HG03439 (cell line): ENCODE results near the gene DOCK1.

ENCODE experiments used
- ATAC-seq: cut with Tn5 transposase; IDR thresholded peaks from one replicate; pipeline ENCODE4 v1.9.1; 2021; ENCODE audit warnings: mild to moderate bottlenecking, moderate library complexity; ENCODE audit not compliant: unreplicated experiment

DOCK1 gene

DNA sequence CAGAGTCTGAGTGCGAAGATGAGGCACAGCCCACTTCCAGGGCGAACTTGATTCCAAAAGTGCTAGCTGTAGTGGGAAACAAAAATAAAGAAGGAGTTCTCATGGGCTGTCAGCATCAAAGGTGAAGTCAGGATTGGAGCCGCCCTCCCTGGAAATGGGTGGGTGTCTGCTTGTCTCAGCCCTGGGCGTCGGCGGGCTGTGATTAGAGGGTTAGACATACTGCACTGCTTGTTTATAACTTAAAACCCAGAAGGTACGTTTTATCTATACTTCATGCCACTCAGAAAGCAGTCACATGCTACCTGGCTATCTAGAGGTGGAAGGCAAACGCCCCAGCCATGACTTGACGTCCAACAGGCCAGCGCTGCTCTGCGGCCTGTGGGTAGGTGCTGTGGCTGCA, 535.1 kb downstream of the DOCK1 start:
- ATAC-seq: no peak

DNA sequence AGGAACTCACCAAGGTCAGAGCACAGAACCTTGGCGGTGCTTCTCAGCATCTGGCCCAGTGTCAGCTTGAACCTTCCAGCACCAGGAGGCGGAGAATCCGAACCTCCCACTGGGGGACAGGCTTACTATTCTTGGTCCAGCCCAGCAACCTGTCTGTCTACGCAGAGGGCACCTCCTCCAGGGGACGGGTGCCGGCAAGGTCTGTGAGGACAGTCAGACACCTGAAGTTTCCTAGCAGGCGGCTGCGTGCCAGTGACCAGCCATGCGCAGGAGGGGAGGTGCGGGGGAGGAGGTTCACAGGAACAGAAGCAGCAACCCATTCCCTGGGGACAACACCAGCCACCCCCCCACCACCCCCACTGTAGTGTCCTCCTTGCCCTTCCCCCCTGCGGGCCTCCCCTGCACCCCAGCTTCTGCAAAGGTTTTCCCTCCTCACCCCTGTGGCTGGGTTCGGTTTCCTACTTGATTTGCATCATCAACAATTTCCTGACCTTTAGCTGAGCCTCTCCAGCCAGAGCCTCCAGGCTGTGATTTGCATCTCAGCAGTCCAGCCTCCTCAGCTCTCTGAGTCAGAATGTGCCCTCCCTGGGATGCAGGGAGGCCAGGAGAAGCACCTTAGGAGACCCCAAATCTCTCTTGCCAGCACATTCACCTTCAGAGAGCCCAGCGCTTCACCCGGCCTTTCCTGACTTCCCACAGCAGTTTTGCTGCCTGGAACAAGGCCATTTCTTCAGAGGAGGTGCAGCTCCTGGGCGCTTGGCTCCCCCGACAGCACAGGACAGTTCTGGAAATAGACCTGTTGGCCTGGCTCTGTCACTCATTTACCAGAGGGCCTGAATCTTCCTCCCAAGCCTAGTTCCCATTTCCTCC, 536.4 kb downstream of the DOCK1 start:
- no peak for ATAC-seq

DNA sequence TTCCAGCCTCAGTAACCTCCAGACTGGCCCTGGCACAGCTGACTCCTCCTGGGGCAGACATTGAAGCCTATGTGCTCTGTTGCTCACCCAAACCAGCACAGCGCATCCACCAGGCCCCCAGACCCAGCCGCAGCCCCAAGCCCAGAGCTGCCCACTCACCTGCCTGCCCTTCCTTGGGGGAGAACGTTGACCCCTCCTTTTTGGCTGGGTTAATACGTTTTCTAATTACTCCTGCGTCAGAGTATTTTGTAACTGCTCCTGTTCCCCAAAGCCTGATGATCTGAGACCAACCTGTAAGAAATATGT, 536.9 kb downstream of the DOCK1 start:
- ATAC-seq: no peak

DNA sequence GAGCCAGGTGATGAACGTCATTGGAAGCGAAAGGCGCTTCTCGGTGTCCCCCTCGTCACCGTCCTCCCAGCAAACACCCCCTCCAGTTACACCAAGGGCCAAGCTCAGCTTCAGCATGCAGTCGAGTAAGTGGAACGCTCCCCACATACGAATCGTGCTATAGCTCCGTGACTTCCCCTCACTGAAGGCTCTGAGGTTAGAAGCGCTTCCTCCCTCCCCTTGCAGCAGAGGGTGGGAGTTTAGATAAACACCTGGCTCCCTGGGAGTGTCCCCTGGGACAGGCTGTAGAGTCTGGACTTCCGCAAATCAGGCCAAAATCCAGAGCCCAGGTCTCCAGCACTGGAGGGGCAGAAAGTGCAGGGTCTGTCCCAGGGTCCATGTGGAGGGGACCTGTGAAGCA, 538.9 kb downstream of the DOCK1 start:
- ATAC-seq: no peak

DNA sequence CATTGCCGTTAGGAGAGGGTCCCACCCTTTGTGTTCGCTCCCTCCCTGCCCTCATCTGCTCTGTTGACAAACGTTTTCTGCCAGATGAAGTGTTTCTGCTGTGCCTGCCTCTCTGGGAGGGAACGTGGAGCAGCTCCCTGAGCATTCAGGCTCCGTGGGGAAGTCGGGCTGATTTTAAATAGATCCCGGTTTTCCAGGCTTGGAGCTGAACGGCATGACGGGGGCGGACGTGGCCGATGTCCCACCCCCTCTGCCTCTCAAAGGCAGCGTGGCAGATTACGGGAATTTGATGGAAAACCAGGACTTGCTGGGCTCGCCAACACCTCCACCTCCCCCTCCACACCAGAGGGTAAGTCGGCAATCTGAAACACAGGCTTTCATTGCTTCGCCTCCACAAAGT, 542.0 kb downstream of the DOCK1 start:
- ATAC-seq: no peak

DNA sequence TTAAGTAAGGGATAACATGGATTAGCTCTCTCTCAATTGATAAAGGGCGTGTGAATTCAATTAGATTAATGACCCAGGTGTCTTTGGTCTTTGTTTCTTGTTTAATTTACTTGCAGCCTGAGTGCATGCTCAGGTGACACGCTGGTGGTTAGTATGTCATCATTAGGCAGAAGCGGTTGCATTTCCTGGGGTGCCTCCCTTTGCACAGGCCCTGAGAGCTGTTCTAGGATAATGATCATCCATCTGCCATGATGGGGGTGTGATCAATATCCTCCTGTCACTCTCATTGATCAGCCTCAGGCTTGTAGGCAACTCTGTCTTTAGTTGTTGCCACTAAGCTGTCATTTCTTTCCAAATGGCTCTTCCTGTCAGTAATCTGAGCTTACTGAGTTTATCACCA, 544.3 kb downstream of the DOCK1 start:
- ATAC-seq: no peak

DNA sequence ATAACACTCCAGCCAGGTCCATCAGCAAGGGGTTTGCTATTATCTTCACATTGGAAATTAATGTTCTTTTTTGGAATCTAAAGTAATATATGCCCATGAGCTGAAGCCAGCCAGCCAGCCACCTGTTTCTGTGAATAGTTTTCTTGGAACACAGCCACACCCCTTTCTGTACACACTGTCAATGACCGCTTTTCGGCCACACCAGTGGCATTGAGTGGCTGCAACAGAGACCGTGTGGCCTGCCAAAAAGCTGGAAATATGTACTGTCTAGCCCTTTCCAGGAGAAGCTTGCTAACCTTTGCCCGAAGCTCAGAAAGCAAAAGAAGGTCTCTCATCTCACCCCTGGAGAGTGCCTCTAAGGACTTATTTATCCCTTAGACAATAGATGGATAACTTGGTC, 545.4 kb downstream of the DOCK1 start:
- no peak for ATAC-seq

DNA sequence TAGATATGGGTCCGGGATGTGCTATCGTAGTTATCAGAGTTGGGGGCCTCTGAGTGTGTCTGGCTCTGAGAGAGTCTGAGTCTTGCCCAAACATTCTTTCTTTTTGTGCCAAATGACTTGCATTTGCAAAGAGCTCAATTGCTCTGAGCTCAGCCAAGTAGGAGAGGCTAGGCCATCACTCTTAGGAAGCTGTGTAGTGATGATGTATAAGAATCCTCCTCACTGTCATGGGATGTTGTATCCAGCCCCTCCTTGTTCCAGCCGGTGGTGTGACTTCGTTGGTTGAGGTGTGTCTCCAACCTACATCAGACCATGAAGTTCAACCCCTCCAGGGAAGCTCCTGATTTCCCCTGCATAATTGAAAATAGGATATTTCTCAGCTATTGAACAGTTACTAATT, 546.4 kb downstream of the DOCK1 start:
- ATAC-seq: no peak

DNA sequence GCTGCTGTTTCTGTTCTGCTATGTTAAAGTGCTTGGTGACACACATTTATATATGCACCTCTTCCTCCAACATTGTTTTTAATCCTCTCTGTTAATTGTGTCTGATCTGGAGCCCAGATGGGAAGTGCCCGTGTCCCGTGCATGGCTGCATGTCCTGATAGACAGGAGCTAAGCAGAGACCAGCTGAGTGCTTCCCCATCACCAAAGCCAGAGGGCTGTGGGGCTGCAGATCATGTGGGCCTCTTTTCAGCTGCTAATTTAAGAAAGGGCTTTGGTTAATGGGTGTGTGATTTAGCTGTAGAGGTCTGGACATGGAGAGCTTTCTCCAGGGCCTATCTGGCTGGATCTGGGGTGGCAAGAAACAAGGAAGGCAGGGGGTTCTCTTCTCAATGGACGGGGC, 547.3 kb downstream of the DOCK1 start:
- no peak for ATAC-seq

DNA sequence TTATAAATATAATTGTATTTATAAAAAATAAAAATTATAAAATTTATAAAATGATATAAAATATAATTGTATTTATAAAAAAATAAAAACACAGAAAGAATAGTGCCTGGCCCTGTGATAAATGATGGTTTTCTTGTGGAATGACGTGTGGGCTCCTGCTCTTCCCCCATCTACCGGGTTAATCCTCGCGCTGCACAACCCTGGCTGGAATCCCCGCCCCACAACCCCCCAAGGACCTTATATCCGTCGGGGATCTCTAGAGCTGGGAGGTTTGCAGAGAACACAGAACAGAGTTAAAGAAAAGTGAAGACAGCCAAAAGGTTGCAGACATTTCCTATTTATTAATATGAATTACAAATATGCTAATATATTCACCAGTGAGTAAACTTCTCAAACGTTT, 548.5 kb downstream of the DOCK1 start:
- no peak for ATAC-seq

DNA sequence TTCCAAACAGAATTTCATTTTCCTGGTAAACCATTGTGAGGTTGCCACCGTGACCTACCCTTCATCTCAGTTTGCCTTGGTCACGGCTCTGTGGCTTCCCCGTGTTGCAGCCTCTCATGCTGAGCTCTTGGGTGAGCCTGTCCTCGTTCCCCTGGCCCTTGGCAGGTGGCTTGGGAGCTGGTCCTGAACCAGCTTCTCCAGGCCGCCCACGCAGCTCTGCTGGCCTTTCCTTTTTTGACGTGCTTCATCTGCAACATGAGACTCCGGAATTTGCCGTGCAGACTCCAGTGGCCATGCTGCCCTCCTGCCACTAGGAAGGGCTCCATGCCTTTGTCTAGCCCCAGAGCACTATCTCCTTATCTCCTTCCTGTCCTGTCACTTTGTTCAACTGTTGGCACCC, 550.9 kb downstream of the DOCK1 start:
- no peak for ATAC-seq

DNA sequence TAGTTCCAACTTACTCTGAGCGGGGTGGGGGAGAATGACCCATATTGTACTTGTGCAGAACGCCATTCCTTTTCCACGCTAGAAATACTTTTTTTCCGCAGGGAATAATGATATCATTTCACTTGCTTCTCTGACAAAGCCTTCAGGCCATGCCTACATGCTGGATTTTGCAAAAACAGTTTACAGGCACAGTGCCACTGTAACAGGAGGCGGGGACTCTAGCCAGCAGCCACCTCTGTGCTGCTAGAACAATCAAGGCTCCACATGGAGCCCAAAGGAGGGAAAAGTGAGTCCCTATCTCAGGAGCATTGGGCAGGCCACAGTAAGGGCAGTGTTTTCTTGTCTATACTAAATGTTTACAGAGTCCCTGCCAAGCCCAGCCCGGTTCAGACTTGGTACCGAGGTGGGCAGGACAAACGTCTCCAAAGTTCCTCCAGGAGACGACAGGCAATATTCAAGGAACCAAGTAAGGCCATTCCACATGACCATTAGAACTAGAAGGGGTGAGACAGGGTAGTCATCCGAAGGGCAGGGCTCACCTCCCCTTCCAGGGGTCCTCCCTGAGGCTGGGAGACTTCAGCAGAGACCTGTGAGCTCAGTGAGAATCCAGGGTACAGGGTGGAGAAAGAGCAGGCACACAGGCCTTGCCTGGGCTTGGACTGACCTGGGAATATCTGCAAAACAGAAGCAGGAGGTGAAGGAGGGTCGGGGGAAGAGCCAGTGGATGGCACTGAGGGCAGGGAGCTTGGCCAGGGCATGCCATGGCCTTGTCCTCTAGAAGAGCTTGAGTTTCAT, 553.0 kb downstream of the DOCK1 start:
- ATAC-seq: no peak

DNA sequence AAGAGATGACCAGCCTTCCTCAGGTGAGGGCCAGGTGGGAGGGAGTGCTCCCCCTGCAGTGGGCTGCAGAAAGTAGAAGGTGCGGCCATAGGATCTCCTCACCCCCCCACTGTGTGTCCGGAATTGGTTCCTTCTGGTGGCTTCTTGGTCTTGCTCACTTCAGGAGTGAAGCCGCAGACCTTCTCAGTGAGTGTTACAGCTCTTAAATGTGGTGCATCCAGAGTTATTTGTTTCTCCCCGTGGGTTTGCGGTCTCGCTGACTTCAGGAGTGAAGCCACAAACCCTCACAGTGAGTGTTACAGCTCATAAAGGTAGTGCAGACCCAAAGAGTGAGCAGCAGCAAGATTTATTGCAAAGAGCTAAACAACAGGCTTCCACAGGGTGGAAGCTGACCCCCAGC, 553.6 kb downstream of the DOCK1 start:
- no peak for ATAC-seq

DNA sequence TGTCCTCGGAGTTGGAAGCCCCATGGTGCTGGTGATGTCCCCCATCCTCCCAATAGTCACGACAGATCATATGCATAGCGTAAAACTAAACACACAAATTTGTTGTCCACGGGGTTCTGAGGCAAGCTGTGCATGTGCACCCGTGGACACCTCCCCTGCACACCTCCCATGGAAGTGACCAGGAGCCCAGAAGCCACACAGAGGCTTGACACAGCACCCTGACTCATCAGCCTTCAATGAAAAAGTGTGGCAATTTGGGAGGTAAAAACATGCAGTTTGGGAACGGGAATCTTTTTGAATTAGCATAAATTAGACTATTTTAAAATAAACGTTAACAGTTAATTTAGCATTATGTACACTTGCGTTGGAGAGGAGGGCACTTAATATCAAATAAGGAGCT, 554.7 kb downstream of the DOCK1 start:
- no peak for ATAC-seq

DNA sequence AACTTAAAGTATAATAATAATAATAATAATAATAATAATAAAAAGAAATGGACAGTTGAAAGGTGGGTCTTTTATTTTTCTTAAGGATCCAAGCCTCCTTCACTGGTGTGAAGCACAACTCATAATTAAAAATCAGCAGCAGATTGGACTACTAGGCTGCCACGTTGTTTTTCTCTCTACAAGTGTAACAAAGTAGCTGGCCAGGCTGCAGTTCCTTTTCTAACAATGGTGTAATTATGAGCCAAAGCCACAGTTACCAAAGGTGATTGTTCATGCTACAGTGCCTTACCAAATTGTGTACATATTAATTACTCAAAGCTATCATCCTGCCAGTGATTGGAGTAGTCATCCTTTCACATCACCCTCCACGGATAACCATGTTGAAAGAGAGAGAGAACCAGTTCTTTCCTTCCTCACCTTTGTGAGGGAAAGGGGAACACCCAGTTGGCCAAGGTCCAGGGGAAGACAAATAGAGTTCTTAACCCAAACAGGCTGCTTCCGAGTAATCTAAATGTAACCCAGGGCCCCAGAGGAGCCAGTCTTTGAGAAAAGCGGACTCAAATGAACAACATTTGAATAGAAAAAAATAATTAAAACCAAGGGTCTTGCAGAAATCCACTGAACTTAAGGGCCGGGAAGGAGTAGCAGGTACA, 557.5 kb downstream of the DOCK1 start:
- ATAC-seq: no peak

DNA sequence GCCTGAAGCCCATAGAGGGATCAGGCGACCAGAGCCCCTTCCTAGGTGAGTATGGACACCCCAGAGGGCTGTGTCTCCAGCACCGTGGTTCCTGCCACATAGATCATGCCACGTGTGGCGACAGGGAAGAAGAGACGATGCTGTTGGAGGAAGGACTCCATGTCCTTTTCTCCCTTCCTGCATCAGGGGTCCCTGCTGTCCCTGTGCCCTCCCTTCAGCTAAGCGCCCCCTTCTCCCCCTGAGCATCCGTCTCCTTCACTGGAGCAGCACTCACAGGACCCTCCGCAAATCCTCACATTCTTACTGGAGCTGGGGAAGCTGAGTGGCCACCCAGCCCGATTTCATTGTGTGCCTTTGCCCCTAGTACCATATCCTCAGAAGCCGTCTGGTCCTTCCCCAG, 558.3 kb downstream of the DOCK1 start:
- no peak for ATAC-seq

DNA sequence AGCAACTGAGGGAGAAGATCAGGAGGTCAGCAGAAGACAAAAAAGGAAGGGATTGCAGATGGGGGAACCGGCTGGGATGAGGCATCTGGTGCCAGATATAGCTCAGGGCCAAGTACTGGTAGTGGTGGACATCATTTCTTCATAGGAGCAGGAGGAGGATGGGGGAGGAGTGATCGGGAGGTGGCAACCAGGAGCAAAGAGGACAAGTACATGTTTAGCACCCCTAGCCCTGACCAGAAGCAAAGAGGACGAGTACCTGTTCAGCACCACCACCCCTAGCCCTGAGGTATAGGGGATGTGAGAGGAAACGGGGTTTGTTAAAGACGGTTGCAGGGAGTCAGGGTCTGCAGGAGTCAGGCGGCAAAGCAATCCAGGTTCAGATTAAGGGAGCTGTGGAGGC, 559.3 kb downstream of the DOCK1 start:
- no peak for ATAC-seq

DNA sequence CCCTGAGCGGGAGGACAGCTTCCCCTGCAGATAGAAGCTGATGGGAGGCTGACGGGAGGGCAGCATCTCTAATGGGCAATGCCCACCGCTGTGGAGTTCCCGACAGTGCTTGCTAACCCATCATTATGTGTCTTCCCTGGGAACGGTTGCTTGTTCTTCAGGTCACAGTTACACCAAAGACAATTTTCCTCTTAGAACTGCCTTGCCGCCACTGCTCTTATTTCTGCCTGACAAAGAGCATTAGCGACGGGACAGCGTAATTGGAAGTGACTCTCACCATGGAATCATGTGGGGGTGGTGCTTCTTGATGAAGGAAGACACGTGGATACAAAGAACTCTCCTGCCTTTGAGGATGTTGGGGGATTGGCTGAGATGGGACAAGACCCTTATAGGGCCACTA, 562.6 kb downstream of the DOCK1 start:
- no peak for ATAC-seq

DNA sequence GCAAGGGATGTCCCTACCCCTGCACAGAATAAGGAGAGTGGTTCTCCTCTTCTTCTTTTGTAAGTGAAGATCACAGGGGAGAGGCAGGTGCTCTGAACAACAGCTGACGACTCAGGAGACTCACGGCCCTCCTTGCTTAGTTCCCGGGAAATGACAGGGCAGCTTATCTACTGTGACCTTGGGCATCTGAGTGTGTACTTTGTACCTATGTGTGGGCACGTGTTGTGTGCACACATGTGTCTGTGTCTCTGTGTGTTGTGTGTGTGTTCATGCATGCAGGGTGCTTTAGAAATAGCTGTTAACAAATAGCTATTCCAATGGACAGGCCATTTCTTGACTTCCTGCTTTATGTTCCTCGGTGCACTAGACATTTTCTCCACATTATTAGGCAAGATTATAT, 563.4 kb downstream of the DOCK1 start:
- no peak for ATAC-seq

DNA sequence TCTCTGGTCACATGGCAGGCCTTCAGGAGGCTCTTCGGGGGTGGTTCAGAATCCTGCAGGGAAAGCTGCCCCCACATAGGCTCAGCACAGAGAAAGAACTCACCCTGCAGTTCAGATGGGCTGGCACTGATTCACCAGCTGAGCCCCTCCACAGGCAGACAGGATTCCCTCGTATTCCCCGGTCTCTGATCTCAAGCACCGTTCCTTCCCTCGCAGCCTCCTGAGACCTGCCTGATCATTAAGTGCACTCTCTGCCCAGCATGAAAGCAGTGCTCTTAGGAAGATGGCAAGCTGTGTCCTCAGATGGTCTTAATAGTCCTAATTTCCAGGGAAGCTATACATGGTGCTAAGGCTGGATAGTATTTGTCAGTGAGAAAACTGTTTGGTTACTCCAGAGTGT, 565.7 kb downstream of the DOCK1 start:
- no peak for ATAC-seq

DNA sequence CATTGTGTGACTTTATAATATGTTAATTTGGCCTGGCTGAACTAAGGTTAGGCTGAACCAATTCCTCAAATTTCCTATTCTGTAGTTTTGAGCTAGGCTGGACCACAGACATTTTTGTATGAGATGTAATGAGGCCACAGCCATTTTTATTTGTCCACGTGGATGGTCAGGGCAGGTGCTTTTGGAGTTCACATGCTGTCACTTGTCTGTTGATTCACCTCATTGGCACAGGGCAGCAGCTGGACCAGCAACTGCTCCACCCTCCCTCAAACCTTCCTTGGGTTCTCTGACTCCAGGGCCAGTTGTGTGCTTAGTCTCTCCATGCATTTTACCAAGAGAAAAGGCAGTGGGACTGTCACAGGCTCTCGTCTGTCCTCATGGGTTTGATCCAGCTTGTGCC, 567.7 kb downstream of the DOCK1 start:
- no peak for ATAC-seq

DNA sequence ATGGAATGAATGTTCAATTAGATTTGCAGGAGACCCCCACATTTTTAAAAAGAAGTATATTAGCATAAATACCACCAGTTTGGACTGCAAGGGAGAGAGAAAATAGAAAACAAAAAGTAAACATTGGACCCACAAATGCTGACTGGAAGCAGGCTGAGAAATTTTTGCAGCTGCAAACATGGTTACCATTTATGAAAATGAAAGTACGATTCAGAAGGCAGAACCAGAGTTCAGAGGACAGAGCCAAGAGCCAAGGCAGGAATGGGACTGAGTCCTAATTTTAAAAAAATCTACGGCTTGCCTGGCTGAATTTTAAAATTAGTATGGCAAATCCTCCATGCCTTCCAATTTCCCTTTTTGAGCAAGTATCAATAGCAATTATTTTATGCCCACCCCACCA, 569.3 kb downstream of the DOCK1 start:
- no peak for ATAC-seq
